HG03571 (cell line): ENCODE measurements around the gene LDB3.

Experiments
- ATAC-seq: cut with Tn5 transposase; IDR thresholded peaks from one replicate; pipeline ENCODE4 v1.9.1; 2021; ENCODE audit not compliant: unreplicated experiment

The LDB3 gene

DNA sequence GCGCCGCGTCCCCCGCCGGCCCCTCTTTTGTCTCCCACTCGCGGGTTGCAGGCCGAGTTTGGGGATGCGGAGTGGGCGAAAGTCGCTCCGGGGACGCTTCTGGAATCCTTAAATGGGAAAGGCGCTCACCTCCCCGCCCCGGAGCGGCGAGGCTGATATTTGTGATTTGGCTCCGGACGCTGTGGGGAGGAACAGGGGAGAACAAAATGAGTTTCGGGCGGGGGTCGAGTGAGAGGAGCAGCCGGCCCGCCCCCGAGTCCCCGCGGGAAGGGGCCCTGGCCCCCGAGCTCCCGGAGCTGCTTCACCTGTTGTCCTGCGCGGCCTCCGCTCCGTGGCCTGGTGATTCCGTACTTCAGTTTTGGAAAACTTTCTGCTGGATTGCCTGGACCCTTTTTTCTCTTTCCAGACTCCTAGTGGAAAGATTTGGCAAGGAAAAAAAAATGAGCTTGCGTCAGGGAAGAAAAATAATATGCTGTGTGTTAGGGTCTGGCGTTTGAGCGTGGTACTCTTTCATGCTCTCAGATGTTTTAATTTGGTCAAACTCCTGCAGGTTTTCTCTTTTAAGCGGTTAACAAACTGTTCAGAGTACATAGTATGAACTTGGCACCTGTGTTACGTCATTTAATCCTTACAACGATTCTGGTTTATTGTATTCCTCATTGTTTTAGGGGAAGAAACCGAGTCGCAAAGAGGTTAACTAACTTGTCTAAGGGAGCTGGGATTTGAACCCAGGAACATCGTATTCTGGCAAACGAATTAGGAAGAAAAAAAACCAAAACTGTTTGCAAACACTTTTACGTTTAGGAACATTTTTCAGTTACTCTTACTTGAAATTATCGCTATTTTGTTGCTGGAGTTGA, 89.0 kb downstream of the LDB3 start:
- no peak for ATAC-seq

DNA sequence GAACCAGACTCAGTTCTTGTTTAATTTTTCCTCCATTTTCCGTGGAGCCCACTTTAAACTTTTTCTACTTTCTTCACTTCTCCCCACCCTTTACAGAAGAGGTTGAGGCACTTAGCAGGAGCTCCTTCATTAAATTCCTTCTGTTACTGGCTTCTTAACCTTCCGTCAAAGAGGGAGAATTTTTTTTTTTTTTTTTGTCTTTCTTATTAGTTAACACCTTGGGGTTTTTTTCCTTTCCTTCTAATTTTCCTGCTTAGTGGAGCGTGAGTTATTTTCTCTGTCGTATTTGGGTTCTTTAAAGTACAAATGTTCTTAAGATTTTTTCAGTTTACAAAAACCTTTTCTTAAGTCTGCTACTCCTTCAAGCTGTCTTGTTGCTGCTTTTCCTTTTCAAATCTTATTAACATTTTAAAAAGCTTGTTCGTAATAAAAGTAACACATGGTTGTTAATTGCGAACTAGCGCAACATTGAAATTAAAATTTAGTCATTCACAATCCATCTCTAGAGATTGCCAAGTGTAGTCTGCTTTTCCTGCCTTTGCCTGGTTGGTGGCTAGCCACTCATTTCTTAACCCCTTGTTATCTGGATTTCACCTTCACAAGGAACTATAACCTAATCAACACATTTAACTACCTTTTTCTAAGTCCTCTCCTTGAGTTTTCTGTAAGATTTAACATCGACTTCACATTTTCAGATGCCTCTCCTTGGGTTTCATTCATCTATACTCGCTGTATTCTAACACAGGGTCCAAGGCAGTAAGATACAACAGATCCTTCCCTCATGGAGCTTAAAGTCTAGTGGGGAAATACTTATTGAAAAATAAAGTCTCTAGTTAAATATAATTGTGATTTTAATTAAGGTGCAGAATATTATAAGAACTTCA, 90.1 kb downstream of the LDB3 start:
- ATAC-seq, result no peak

DNA sequence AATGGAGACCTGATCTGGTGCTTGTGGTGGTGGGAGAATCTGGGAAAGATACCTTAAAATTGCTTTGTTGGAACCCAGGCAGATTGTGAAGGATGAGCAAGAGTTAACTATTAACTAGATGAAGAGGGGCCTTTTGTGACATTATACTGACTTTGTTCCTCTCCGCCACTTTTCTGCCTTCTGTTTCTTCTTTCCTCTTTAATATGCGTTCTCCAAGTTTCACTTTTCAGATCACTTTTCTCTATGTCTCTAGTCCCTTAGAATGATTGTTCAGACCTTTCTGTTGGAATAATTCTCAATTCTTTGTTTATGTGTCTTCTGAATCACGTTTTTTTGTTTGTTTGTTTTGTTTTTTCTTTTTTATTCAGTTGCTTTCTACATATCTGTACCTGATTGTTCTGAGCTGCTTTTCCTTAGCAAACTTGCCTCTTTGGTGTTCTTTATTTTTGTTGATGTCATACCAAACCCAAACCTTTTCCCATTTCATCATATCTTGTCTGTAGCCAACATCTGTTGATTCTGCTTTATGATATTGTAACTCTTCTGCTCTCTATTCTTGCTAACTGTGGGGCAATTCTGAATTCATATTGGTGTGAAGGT, 90.9 kb downstream of the LDB3 start:
- no peak for ATAC-seq

DNA sequence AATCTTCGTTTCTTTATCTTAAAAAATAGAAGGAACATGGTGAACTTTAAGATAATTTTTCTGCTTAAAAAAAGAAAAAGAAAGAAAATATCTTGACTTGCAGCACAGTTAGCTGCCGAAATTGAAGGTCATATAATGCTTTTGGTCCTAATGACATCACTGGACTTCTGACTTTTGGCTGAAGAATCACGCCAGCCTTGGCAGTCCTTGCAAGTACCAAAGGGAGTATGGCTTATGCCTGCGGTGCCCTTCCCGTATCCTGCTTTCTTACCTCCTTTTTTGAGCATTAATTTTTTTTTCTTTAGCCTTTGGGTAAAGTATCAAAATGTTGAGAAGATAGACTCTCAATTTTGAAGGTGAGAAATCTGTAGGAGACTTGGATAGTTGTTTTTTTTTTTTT, 95.1 kb downstream of the LDB3 start:
- ATAC-seq, result no peak

DNA sequence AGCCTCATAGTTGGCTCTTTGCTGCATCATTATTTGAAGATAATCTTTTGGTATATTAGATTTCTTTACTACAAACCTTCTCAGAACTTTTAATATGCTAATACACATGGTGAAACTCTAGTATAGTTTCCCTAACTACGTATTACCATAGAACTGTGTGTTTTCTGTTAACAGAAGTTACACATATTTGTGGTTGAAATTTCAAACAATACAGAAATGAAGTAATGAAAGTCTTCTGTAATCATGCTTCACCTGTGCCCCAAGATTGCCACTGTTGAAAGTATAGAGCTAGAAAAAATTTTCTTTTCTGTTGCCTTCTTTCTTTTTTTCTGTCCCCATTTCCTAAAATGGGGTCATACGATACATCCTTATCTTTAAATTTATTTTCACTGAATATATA, 97.2 kb downstream of the LDB3 start:
- ATAC-seq, result no peak

DNA sequence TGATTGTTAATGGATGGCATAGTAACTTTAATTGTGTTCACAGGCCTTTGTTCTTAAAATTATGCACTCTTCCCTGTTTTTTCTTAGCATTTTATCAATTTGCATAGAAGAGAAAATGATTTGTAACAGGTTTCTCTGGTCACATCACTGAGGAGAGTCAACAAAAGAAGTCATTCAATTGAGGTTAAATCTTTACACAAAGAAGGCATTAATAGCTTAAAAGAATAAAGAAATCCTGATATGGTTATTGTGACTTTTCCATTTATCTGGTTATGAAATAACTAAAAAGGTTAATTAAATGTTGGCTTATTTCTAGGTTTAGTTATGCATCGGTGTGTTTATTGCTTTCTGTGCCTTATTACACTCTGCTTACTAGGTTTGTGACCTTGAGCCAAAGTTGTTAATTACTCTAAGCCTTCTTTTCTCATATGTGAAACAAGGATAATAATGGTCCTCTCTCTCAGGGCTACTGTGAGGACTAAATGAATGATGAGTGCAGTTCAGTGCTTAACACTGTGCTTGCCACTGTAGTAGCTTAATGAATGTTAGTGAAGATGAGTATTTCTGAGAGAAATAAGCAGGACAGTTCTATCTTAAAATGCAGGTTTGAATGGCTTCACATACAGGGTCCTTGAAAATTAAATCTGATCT, 100.2 kb downstream of the LDB3 start:
- no peak for ATAC-seq

DNA sequence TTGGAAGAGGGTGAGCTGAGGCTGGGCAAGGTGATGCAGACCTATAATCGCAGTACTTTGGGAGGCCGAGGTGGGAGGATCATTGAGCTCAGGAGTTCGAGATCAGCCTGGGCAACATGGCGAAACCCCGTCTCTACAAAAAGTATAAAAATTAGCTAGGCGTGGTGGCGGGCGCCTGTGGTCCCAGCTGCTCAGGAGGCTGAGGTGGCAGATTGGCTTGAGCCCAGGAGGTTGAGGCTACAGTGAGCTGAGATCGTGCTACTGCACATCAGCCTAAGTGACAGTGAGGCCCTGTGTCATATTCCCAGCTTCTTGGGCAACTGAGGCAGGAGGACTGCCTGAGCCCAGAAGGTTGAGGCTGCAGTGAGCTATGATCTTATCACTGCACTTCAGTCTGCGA, 101.7 kb downstream of the LDB3 start:
- no peak for ATAC-seq

DNA sequence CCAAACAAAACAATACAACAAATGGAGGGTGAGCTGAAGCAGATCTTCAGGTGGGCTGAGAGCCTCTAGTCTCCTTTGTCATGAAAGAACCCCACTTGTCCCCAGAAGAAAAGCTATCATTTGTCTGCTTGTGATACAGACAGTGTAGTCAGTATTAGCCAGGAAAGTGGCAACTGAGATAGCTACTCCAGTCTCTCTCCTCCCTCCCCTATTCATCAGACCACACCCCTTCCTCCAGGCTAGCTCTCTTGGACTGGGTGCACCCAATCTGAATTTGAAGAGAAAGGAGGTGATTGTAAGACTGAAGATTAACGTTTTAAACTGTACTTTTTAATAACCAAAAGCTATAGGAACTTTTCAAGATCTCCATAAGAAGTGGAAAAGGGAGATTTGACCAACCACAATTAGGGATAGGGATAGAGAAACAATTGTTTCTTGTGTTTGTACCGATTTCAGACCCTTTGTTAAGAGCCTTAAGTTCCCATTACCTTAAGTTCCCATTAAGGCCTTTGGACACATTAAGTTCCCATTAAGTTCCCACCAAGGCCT, 102.2 kb downstream of the LDB3 start:
- ATAC-seq, result no peak

DNA sequence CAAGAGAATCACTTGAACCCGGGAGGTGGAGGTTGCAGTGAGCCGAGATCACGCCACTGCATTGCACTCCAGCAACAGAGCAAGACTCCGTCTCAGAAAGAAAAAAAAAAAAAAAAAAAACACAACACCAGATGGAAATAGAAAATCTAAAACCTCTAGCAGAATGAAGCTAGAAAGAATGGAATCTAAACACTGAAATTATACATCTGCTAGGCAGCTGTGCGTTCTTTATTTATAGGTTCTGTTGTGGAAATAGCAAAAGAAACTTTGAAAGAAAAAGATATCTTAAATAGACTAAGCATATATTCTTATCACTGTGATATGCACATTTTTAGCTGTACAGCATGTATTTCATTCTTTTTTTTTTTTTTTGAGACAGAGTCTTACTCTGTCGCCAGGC, 105.2 kb downstream of the LDB3 start:
- no peak for ATAC-seq

DNA sequence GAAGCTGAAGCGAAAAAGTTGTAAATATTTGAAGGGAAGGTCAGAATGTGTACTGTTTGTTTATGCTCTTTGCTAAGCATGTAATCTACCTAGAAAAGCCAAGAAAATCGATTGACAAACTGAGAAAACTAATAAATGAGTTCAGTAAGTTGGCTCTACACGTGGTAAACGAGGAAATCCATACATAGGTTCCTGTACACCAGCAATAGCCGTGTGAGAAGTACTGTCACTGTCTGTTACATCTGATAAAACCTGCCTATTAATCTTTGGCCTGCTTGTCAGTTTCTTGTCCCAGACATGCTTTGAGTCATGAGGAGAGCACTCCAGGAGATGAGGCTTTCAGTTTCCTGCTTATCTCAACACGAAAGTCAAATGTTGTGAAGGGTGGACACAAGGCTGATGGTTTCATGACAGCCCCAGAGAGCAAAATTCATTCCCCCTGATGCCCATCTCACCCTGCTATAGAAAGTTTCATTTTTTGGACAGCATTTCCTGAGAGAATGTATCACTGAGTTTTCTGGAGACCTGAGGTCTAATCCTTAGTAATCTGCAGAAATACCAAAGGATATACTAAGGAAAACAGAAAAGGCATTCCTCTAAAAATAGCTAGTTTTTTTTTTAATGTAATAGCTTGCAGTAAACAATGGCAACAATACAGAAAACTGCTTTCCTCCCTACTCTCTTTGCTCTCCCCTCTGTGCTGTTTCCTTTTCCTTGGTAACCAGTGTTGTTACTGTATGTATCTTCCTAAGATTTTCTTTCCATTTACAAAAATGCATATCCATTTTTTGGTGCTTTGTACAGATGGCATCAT, 107.0 kb downstream of the LDB3 start:
- peak; percentile 73 for ATAC-seq

DNA sequence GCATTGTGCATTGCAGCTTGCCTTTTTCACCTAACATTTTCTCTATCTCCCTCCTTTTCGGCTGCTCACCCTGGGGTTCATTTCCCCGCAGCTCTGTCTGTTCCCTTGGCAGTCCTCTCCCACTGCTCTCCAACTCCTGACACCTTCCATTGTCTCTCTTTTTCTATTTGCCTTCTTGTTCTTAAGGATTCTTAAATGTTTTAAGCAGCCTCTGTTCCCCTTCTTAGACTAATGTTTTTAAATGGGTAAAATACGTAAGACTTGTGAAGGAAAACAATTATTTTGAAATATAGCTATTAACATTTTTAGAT, 107.5 kb downstream of the LDB3 start:
- ATAC-seq, result no peak

DNA sequence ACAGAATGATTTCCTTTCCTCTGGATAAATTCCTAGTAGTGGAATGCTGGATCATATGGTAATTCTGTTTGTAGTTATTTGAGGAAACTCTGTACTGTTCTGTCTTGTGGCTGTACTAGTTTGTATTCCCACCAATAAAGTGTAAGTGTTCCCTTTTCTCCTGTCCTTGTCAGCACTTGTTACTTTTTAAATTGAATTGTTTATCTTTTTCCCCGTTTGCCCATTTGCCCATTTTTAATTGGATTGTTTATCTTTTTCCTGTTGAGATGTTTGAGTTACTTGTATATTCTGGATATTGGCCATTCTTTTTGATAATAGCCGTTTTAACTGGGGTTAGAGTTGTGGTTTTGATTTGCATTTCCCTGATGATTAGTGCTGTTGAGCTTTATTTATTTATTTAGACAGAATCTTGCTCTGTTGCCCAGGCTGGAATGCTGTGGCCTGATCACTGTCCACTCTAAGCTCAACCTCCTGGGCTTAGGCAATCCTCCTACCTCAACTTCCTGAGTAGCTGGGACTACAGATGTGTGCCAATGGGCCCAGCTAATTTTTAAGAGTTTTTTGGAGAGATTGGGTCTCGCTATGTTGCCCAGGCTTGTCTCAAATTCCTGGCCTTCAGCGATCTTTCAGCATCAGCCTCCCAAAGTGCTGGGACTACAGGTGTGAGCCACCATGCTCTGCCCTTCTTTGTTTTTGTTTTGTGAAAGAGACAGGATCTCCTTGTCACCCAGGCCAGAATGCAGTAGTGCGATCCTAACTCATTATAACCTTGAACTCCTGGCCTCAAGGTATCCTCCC, 111.1 kb downstream of the LDB3 start:
- no peak for ATAC-seq

DNA sequence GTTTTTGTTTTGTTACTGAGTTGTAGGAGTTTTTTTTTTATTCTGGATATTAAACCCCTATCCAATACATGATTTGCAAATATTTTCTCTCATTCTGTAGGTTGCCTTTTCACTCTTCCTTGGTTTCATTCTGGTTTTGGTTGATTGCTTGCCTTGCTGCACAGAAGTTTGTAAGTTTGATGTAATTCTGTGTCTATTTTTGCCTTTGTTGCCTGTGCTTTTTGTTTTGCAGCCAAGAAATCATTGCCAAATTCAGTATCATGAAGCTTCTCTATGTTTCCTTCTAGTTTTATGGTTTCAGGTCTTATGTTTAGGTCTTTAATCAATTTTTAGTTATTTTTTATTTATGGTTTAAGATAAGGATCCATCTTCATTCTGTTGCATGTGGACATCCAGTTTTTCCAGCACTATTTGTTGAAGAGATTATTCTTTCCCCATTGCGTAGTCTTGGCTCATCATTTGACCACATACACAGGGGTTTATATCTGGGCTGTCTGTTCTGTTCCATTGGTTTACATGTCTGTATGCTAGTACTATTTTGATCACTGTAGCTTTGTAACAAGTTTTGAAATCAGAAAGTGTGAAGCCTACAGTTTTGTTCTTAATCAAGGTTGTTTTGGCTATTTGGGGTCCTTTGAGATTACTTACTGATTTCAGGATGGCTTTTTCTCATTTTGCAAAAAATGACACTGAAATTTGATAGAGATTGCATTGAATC, 114.5 kb downstream of the LDB3 start:
- ATAC-seq, result no peak

DNA sequence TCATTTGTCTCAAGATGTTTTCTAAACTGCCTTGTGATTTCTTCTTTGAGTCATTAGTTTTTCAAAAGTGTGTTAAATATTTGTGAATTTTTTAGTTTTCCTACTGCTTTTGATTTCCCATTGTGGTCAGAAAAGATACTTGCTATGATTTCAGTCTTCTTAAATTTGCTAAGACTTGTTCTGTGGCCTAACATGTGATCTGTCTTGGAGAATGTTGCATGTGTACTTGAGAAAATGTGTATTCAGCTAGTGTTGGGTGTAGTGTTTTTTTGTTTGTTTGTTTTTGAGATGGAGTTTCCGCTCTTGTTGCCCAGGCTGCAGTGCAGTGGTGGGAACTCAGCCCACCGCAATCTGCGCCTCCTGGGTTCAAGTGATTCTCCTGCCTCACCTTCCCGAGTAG, 116.7 kb downstream of the LDB3 start:
- ATAC-seq, result no peak
